ENCODE measurements around the gene KIR2DL4.
"Not testable (repeated sequence)": the region's sequence is repeated elsewhere in the genome, so short reads cannot be mapped to it uniquely, and the experiment has no call there.

KIR2DL4 gene

GRCh38 chr19:54803410-54803809, at the start of gene KIR2DL4:
Gene KIR2DL4, plus strand, starts transcription at chr19:54803610. Its CDS starts 42 bp downstream, at chr19:54803652.
- DNase-seq (ENCODE audit: low spot score), result no peak

GRCh38 chr19:54756204-54757110, 47.0 kb upstream of the KIR2DL4 start:
- not testable (repeated sequence) for DNase-seq (ENCODE audit: low spot score)

DNA sequence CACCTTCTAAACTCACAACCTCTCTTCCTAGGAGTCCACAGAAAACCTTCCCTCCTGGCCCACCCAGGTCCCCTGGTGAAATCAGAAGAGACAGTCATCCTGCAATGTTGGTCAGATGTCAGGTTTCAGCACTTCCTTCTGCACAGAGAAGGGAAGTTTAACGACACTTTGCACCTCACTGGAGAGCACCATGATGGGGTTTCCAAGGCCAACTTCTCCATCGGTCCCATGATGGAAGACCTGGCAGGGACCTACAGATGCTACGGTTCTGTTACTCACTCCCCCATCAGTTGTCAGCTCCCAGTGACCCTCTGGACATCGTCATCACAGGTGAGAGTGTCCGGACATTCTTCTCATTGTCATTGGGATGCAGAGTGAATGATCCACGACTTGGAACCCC, 44.8 kb upstream of the KIR2DL4 start:
- DNase-seq (ENCODE audit: low spot score), result not testable (repeated sequence)

DNA sequence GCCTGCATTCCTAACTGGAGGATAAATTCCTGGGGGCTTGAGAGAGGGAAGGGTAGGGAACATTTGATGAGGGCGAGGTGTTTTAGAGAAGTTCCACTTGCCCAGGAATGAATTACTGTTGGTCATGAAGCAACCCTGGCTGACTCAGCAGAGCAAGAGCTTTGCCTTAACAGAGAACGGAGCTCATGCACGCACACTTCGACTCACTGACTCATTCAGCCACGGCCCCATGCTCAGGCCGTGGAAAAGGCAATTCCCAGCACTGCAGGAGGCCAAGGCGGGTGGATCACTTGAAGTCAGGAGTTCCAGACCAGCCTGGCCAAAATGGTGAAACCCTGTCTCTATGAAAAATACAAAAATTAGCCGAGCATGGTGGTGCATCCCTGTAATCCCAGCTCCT, 39.2 kb upstream of the KIR2DL4 start:
- not testable (repeated sequence) for DNase-seq (ENCODE audit: low spot score)

DNA sequence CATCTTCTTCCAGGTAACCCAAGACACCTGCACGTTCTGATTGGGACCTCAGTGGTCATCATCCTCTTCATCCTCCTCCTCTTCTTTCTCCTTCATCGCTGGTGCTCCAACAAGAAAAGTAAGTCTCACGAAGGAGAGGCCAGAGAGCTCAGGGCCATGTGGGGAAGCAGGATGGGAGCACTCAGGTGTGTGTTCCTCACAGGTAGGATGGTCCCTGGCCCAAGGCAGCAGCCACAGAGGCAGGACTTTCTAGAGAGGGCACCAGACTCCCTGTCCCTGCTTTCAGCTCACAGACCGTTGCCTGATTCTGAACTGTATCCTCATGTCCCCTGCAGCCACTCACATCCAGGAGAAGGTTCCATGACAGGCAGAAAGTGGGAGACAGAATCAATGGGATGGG, 36.9 kb upstream of the KIR2DL4 start:
- not testable (repeated sequence) for DNase-seq (ENCODE audit: low spot score)

- DNase-seq (ENCODE audit: low spot score), result not testable (repeated sequence)
Measured at GRCh38 chr19:54769646-54770045, 33.8 kb upstream of the KIR2DL4 start, which contains the start of gene KIR2DL1. Gene KIR2DL1, plus strand, starts transcription at chr19:54769793. Its CDS starts 58 bp downstream, at chr19:54769851.

- DNase-seq (ENCODE audit: low spot score), result not testable (repeated sequence)
Measured at GRCh38 chr19:54770511-54770910, 32.9 kb upstream of the KIR2DL4 start.

GRCh38 chr19:54771018-54771960, 32.1 kb upstream of the KIR2DL4 start:
- not testable (repeated sequence) for DNase-seq (ENCODE audit: low spot score)

GRCh38 chr19:54772666-54773065, 30.7 kb upstream of the KIR2DL4 start:
- DNase-seq (ENCODE audit: low spot score), result not testable (repeated sequence)

DNA sequence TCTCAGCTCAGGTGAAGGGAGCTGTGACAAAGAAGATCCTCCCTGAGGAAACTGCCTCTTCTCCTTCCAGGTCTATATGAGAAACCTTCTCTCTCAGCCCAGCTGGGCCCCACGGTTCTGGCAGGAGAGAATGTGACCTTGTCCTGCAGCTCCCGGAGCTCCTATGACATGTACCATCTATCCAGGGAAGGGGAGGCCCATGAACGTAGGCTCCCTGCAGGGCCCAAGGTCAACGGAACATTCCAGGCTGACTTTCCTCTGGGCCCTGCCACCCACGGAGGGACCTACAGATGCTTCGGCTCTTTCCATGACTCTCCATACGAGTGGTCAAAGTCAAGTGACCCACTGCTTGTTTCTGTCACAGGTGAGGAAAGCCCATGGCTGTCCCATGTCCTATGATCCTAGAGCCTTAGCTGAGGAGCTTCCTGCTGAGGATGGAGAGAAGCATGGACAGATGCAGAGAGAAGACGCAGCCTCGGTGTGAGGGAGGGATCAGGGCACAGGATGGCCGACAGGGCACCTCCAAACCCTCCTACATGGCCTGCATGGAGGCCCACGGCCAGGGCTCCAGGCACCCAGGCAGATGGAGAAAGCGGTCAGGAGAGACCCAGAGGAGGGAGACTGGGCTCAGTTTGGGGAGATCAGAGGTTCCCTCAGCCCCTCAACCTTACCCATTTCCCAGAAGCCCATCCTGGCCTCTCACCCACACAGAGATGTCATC, 28.2 kb upstream of the KIR2DL4 start:
- DNase-seq (ENCODE audit: low spot score), result not testable (repeated sequence)

GRCh38 chr19:54775830-54776229, 27.6 kb upstream of the KIR2DL4 start:
- not testable (repeated sequence) for DNase-seq (ENCODE audit: low spot score)

DNA sequence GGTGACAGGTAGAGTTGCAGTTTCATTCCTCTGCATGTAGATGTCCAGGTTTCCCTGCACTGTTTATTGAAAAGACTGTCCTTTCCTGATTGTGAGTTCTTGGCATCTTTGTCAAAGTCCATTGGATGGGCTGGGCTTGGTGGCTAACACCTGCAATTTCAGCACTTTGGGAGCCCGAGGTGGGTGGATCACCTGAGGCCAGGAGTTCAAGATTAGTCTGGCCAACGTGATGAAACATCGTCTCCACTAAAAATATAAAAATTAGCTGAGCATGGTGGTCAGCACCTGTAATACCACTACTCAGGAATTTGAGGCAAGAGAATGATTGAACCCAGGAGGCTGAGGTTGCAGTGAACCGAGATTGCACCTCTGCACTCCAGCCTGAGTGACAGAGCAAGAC, 25.6 kb upstream of the KIR2DL4 start:
- DNase-seq (ENCODE audit: low spot score), result not testable (repeated sequence)

DNA sequence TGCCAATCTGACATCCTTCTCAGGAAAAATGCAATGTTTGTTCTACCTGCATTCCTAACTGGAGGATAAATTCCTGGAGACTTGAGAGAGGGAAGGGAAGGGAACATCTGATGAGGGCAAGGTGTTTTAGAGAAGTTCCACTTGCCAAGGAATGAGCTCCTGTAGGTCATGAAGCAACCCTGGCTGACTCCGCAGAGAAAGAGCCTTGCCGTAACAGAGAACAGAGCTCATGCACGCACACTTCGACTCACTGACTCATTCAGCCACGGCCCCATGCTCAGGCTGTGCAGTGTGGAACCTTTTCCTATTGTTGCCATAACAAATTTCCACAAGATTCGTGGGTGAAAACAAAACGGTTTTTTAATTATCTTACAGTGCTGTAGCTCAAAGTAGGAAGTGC, 24.5 kb upstream of the KIR2DL4 start:
- not testable (repeated sequence) for DNase-seq (ENCODE audit: low spot score)

GRCh38 chr19:54782916-54783315, 20.5 kb upstream of the KIR2DL4 start:
- DNase-seq (ENCODE audit: low spot score), result not testable (repeated sequence)

DNA sequence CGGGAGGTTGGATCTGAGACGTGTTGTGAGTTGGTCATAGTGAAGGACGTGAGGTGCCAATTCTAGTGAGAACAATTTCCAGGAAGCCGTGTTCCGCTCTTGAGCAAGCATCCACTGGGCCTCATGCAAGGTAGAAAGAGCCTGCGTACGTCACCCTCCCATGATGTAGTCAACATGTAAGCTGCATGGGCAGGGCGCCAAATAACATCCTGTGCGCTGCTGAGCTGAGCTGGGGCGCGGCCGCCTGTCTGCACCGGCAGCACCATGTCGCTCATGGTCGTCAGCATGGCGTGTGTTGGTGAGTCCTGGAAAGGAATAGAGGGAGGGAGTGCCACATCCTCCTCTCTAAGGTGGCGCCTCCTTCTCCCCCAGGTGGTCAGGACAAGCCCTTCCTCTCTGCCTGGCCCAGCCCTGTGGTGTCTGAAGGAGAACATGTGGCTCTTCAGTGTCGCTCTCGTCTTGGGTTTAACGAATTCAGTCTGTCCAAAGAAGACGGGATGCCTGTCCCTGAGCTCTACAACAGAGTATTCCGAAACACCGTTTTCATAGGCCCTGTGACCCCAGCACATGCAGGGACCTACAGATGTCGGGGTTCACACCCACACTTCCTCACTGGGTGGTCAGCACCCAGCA, 17.2 kb upstream of the KIR2DL4 start:
- not testable (repeated sequence) for DNase-seq (ENCODE audit: low spot score)

DNA sequence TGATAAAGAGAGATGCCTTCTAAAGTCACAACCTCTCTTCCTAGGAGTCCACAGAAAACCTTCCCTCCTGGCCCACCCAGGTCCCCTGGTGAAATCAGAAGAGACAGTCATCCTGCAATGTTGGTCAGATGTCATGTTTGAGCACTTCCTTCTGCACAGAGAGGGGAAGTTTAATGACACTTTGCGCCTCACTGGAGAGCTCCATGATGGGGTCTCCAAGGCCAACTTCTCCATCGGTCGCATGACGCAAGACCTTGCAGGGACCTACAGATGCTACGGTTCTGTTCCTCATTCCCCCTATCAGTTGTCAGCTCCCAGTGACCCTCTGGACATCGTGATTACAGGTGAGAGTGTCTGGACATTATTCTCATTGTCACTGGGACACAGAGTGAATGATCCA, 15.3 kb upstream of the KIR2DL4 start:
- DNase-seq (ENCODE audit: low spot score), result not testable (repeated sequence)

DNA sequence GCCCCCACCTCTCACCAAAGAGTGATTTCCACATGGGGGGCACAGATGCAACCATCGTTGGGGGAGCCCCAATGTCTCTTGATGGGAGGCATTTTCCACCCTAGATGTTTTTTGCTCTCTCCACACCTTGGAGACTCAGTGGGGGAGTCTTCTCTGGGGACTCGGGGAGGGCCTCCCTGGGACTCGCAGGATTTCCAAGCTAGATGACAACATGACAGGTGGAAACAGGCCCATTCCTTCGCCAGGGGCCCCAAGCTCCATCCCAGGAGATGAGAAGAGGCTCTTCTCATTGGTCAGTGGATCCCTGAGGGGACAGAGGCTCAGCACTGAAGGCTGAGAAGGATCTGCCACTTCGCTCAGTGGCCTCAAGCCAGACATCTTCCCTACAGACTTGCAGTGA, 12.7 kb upstream of the KIR2DL4 start:
- no peak for DNase-seq (ENCODE audit: low spot score)

DNA sequence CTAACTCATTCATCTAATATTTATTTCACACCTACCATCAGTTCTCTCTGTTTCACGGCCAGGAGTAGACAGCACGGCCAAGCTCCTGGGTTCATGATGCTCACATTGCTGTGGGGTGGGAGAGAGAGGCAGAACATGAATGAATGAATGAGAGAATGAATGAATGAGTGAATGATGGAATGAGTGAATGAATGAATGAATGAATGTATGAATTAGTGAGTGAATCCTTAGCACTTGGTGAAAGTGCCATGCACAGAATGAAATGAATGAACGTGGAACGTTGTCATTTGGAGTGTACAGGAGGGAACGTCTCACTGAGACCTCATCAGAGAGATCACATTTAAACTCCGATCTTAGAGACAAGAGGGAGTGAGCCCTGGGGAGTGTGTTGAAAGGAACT, 11.9 kb upstream of the KIR2DL4 start:
- no peak for DNase-seq (ENCODE audit: low spot score)

- no peak for DNase-seq (ENCODE audit: low spot score)
Measured at GRCh38 chr19:54792814-54793213, 10.6 kb upstream of the KIR2DL4 start.

GRCh38 chr19:54795758-54796157, 7.7 kb upstream of the KIR2DL4 start:
- DNase-seq (ENCODE audit: low spot score), result no peak

DNA sequence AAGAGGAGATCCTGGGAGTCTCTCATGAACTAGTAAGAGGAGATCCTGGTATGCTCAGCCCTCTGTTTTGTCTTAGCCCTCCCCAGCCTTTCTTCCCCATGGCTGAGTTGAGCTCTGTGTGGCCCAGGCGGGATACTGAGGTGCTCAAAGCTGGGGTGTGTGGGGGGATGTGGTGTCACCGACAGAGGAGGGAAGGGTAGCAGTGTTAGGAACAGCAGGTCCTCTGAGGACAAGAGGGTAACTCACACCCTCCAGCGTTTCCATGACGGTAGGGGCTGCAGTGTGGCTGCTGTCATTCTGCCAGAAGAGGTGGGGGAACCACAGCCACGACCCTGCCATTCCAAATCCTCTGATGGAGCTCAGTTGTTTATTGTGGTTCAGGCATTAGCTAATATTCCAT, 691 bp downstream of the KIR2DL4 start:
- no peak for DNase-seq (ENCODE audit: low spot score)

All from kidney capillary endothelial cell (primary cell).